Pancreas (tissue), 10 donors: ENCODE measurements around the gene NAGLU. TPM values are rescaled to one million over a fixed set of nuclear protein-coding genes. Genes with fewer than 3 reads are reported as not detected.

Source experiments
- ATAC-seq, 4 donors: fragments of 200-7000 bp; cut with Tn5 transposase; one replicate each; pipeline versions ENCODE4 v1.8.0 to v1.9.1; 2020; ENCODE audit warnings: mild to moderate bottlenecking in 4 of 4, moderate library complexity in 4 of 4
- DNase-seq, 6 donors: peaks; one replicate each; pipeline ENCODE4 v3.0.0-alpha.2; 2020
- FAIRE-seq: peaks from 2 replicates; lab custom pipeline; 2012; peaks lifted over from hg19 to GRCh38; lab: Jason Lieb, UNC
- H3K27ac ChIP-seq, 4 donors: fragments of 200-600 bp; sonication (generic); 1 replicate in 3 of 4; 2 replicates in 1 of 4; pipeline versions ENCODE4 v1.5.0 to v1.8.0; 2020
- H3K27me3 ChIP-seq, 4 donors: fragments of 200-600 bp; one replicate each; pipeline ENCODE4 v1.8.0; 2021
- H3K36me3 ChIP-seq, 3 donors: fragments of 200-600 bp; sonication (generic) in 1 of 3; one replicate each; pipeline versions ENCODE4 v1.5.0 to v1.8.0; 2020 to 2021
- H3K4me1 ChIP-seq, 3 donors: fragments of 200-600 bp; one replicate each; pipeline ENCODE4 v1.8.0; 2021
- H3K4me3 ChIP-seq, 4 donors: fragments of 200-600 bp; sonication (generic) in 2 of 4; one replicate each; pipeline versions ENCODE4 v1.5.0 to v1.8.0; 2020 to 2021
- H3K9me3 ChIP-seq, 4 donors: fragments of 200-600 bp; one replicate each; pipeline ENCODE4 v1.8.0; 2021
- WGBS, 2 donors: extraction: QIAGEN DNeasy Blood & Tissue Kit; methylation state at CpG; one replicate each; pipeline ENCODE4 v1.1.7; 2013; 5-methylcytosine and 5-hydroxymethylcytosine counted together
- intact Hi-C, 3 donors: fragments of 100-400 bp; cut with DNase I; formaldehyde crosslinking; loops; one replicate each; pipeline versions ENCODE4 v1.11.1 to v1.14.2; 2022
- polyA plus RNA-seq, 2 donors: library from polyadenylated mRNA; stranded (reverse); fragments of 200-250 nt; gene quantifications; one replicate each; pipeline ENCODE4 v1.2.3, GENCODE V29; 2013
- total RNA-seq, 6 donors: library from RNA; stranded (reverse); fragmentation: NEBNext Ultra II Directional in 4 of 6; extraction: Animal tissue kit (Norgen Biotek cat#: 25700) in 4 of 6; gene quantifications; one replicate each; pipeline versions ENCODE4 v1.2.1 to v1.2.4, GENCODE V29; 2021 to 2023
- TF ChIP-seq, protein P1 (sequence below), 4 donors: fragments of 200-600 bp; sonication (generic) in 3 of 4; IDR thresholded peaks; one replicate each; pipeline versions ENCODE4 v1.5.0 to v1.8.0; 2021; ENCODE audit warnings: antibody characterized with exemption in 4 of 4
- donor health status: healthy with polysubstance abuse.
- donor health status: DM: no; HTN: no; CAD: no; lungs with moderate emphysema.
- donor health status: DM: no; HTN: no; CAD: no.
- donor health status: control.
- donor health status: control.
- donor health status: Bipolar disorder and iron deficiency.
- donor health status: DM: yes; HTN: yes; CAD: no.
- donor health status: DM: no; HTN: no; CAD: no.
- donor health status: DM: no; HTN: no; CAD: no.
- donor health status: DM: yes; HTN: yes; CAD: no.

The NAGLU gene
- total and polyA plus RNA-seq, 8 donors, result 17.6 to 52.6 (median 28.9) TPM

DNA sequence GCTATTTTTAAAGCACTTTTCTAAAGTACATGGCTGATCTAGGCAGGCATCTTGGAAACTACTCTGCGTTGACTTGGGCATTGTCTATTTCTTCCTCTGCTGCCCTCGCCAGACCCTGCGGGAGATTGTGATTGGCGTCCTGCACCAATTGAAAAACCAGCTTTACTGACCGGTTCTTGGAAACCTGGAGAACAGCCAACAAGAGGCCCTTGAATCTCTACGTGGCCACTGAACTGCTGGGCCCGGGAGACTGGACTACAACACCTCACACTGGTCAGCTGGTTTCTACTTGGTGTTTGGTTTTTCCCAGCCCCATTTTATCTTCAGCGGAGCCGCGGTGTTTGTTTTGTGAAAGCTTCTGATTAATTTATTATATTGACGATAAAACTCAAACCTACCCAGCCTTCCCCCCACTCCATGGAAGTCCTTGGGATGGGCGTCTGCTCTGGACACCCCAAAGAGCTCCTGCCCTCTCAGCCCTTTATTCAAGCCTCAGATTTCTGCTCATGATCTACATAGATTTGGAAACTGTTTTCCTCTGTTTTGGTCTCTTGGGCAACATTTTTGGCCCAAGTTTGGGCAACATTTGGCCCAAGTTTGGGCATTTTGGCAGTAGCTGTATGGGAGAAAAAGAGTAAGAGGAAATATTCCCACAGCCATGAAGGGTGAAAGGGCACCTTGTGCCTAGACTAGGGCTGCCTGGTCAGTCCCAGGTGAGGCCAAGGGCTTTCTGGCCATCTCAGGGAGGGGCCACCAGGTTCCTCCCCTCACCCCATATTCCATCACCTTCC is 35.6 kb downstream of the NAGLU start:
- Histone ChIP-seq H3K4me3 (no peak overlapping the region), H3K36me3 (peaks cover 3 to 47% (median 28%) of the 10 kb centered on the region in 3 donors), H3K9me3 (no peaks in the 10 kb centered on the region), H3K27ac (peak overlapping the region in 2 of 4 donors; percentile 15 to 46), H3K4me1 (peaks cover 4 to 20% (median 4%) of the 10 kb centered on the region in 3 donors), H3K27me3 (no peaks in the 10 kb centered on the region)
- 19 to 21% methylated on average over 12 of the region's 12 CpGs for WGBS, 2 donors
- ATAC-seq (peak in 3 of 4 donors; percentile 8 to 55 (median 16)), DNase-seq (peak in 5 of 6 donors; percentile 42 to 73 (median 64)), FAIRE-seq (no peak)
- intact Hi-C loops, result no loop called here
- TF ChIP-seq, protein P1, sequence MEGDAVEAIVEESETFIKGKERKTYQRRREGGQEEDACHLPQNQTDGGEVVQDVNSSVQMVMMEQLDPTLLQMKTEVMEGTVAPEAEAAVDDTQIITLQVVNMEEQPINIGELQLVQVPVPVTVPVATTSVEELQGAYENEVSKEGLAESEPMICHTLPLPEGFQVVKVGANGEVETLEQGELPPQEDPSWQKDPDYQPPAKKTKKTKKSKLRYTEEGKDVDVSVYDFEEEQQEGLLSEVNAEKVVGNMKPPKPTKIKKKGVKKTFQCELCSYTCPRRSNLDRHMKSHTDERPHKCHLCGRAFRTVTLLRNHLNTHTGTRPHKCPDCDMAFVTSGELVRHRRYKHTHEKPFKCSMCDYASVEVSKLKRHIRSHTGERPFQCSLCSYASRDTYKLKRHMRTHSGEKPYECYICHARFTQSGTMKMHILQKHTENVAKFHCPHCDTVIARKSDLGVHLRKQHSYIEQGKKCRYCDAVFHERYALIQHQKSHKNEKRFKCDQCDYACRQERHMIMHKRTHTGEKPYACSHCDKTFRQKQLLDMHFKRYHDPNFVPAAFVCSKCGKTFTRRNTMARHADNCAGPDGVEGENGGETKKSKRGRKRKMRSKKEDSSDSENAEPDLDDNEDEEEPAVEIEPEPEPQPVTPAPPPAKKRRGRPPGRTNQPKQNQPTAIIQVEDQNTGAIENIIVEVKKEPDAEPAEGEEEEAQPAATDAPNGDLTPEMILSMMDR (IDR thresholded peaks at IDR 0.05), result no peak

DNA sequence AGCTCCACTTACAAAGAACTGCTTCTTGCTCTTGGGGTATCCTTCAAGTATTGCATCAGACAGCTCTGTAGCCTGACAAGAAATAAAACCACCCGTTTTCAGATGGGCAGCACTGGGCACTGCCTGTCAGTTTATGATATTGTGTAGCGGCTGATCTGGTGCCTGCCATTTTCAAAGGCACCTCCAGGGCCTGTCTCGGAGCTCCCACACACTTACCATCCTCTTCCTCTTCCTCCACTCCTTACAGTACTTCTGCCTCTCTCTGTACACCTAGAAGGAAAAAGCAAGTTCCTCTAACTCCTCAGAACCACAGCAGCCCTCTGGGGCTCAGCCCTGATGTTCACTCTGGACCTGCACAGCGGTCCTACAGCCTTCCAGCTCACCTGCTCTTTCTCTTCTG is 37.1 kb downstream of the NAGLU start:
- ATAC-seq, result no peak
- TF ChIP-seq, protein P1 (IDR thresholded peaks at IDR 0.05), result no peak
- Histone ChIP-seq H3K4me3 (no peak overlapping the region), H3K27me3 (no peaks in the 10 kb centered on the region), H3K4me1 (peaks cover 4 to 25% (median 10%) of the 10 kb centered on the region in 3 donors), H3K36me3 (peaks cover 3 to 47% (median 28%) of the 10 kb centered on the region in 3 donors), H3K9me3 (no peaks in the 10 kb centered on the region), H3K27ac (no peak overlapping the region)
- intact Hi-C loops, result no loop called here
- no peak for FAIRE-seq
- 77 to 81% methylated on average over 4 of the region's 4 CpGs for WGBS, 2 donors
- peak in 1 of 6 donors; percentile 8 for DNase-seq

DNA sequence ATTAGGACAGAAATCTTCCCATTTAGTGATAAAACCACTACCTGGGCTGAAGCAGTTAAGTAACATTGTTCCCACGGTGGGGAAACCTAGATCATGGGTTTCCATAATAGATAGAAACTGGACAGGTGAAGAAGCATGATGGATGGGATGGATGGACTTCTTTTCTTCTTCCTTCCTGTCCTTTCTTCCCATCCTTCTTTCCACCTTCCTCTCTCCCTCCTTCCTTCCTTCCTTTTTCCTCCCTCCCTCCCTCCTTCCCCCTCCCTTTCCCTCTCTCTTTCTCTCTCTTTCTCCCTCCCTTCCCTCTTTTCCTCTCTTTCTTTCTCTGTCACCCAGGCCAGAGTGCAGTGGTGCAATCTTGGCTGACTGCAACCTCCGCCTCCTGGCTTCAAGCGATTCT is 38.4 kb downstream of the NAGLU start:
- H3K36me3 ChIP-seq, result peaks cover 3 to 37% (median 28%) of the 10 kb centered on the region in 3 donors
- no peak for DNase-seq
- no peak overlapping the region for H3K27ac ChIP-seq
- no peak for ATAC-seq
- peaks cover 4 to 26% (median 10%) of the 10 kb centered on the region in 3 donors for H3K4me1 ChIP-seq
- no peak for FAIRE-seq
- H3K27me3 ChIP-seq, result no peaks in the 10 kb centered on the region
- H3K9me3 ChIP-seq, result no peaks in the 10 kb centered on the region
- TF ChIP-seq, protein P1 (IDR thresholded peaks at IDR 0.05), result no peak
- H3K4me3 ChIP-seq, result no peak overlapping the region
- intact Hi-C loops, result no loop called here
- 76 to 83% methylated on average over 3 of the region's 3 CpGs for WGBS, 2 donors

DNA sequence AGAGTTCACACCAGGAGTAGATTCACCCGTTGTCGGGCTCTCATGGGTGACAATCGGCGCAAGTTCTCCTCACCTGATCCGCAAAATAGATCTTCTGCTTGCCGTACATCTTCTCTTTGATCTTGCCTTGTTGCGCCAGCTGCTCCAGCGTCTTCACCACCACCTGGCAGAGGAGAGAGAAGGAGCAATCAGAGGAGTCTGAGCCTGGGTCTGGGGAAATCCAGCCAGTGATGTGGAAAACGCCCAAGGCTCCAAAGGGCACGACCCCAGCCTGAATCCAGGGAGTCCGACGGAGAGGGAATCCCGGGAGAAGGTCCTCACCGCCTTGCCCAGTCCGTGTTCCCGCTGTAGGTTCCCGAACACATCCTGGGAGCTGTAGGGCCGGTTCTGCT is 41.1 kb downstream of the NAGLU start:
- ATAC-seq, result peak in 2 of 4 donors; percentile 4 to 5
- DNase-seq, result no peak
- peaks cover 0 to 15% (median 6%) of the 10 kb centered on the region in 3 donors for H3K4me1 ChIP-seq

More for the DNA sequence above, 41.1 kb downstream of the NAGLU start:
- peaks cover 3 to 30% (median 19%) of the 10 kb centered on the region in 3 donors for H3K36me3 ChIP-seq
- intact Hi-C loops, result no loop called here
- peak overlapping the region; percentile 31 to 62 (median 44) for H3K4me3 ChIP-seq
- TF ChIP-seq, protein P1 (IDR thresholded peaks at IDR 0.05), result no peak
- no peak for FAIRE-seq
- 6 to 9% methylated on average over 17 to 18 of the region's 18 CpGs for WGBS, 2 donors
- no peaks in the 10 kb centered on the region for H3K27me3 ChIP-seq
- no peaks in the 10 kb centered on the region for H3K9me3 ChIP-seq
- H3K27ac ChIP-seq, result peak overlapping the region in 3 of 4 donors; percentile 20 to 74 (median 64)
